Measurements from ENCODE around the gene SHC2. TPM values are rescaled to one million over a fixed set of nuclear protein-coding genes. Genes with fewer than 3 reads are reported as not detected.

The SHC2 gene
- total and polyA plus RNA-seq, 2 of the 13 experiments (the other 11 are each of a cell fraction or from before 2014, with no cell fraction given) = 9.0 to 18.3 TPM

GRCh38 chr19:506404-507285 lies 45.8 kb upstream of the SHC2 start (continued):
- TF ChIP-seq ZNF546 (CRISPR knock-in tag; conservative IDR thresholded peaks at IDR 0.05) = no peak
- TF ChIP-seq ZFY (CRISPR knock-in tag; IDR thresholded peaks at IDR 0.05) = peak; percentile 80
- no peak for TF ChIP-seq ZFAT (CRISPR knock-in tag; conservative IDR thresholded peaks at IDR 0.05)
- TF ChIP-seq HOXA5 (CRISPR knock-in tag; IDR thresholded peaks at IDR 0.05) = peak; percentile 36; the same call in 1 of the 2 replicates
- TF ChIP-seq SMAD1 (CRISPR knock-in tag; IDR thresholded peaks at IDR 0.05; ENCODE audit: borderline replicate concordance, low read depth) = no peak
- no peak for TF ChIP-seq GTF2F1 (IDR thresholded peaks at IDR 0.05; ENCODE audit: low read length)
- no peak for TF ChIP-seq NFRKB (IDR thresholded peaks at IDR 0.05)
- TF ChIP-seq ZNF672 (CRISPR knock-in tag; IDR thresholded peaks at IDR 0.05) = no peak
- TF ChIP-seq ZNF691 (CRISPR knock-in tag; IDR thresholded peaks at IDR 0.05; ENCODE audit: borderline replicate concordance, low read depth) = 0 out of 2 replicates have a peak, but pooled peaks have one; percentile 45
- no peak for TF ChIP-seq ZNF446 (CRISPR knock-in tag; IDR thresholded peaks at IDR 0.05)
- TF ChIP-seq ZNF709 (CRISPR knock-in tag; IDR thresholded peaks at IDR 0.05) = no peak
- TF ChIP-seq ZBTB44 (CRISPR knock-in tag; IDR thresholded peaks at IDR 0.05) = 0 out of 2 replicates have a peak, but pooled peaks have one; percentile 43
- TF ChIP-seq ZNF879 (CRISPR knock-in tag; IDR thresholded peaks at IDR 0.05) = no peak
- no peak for TF ChIP-seq HHEX (CRISPR knock-in tag; IDR thresholded peaks at IDR 0.05)
- TF ChIP-seq ZNF724P (CRISPR knock-in tag; IDR thresholded peaks at IDR 0.05; ENCODE audit: borderline replicate concordance) = peak; percentile 72; the same call in 1 of the 2 replicates
- peak; percentile 71; the same call in 1 of the 2 replicates for TF ChIP-seq ZNF616 (CRISPR knock-in tag; IDR thresholded peaks at IDR 0.05; ENCODE audit: low read depth)
- no peak; the same call in 1 of the 2 replicates for TF ChIP-seq GTF3A (CRISPR knock-in tag; conservative IDR thresholded peaks at IDR 0.05)
- TF ChIP-seq ZSCAN30 (CRISPR knock-in tag; IDR thresholded peaks at IDR 0.05) = no peak
- 0 out of 2 replicates have a peak, but pooled peaks have one; percentile 52 for TF ChIP-seq TIGD3 (CRISPR knock-in tag; IDR thresholded peaks at IDR 0.05; ENCODE audit: borderline replicate concordance)
- TF ChIP-seq ZNF772 (CRISPR knock-in tag; IDR thresholded peaks at IDR 0.05) = peak; percentile 67; the same call in 1 of the 2 replicates
- TF ChIP-seq CEBPB (IDR thresholded peaks at IDR 0.05; ENCODE audit: borderline replicate concordance, low read depth, low read length) = no peak
- TF ChIP-seq MLX (CRISPR knock-in tag; IDR thresholded peaks at IDR 0.05) = 0 out of 2 replicates have a peak, but pooled peaks have one; percentile 37
- TF ChIP-seq SATB2 (CRISPR knock-in tag; IDR thresholded peaks at IDR 0.05) = no peak
- TF ChIP-seq CC2D1A (CRISPR knock-in tag; IDR thresholded peaks at IDR 0.05) = no peak
- no peak for TF ChIP-seq GLI4 (CRISPR knock-in tag; IDR thresholded peaks at IDR 0.05; ENCODE audit: borderline replicate concordance)
- no peak for TF ChIP-seq ZNF878 (CRISPR knock-in tag; IDR thresholded peaks at IDR 0.05)
- TF ChIP-seq ZNF326 (CRISPR knock-in tag; IDR thresholded peaks at IDR 0.05; ENCODE audit: borderline replicate concordance) = no peak
